HEK293 (cell line): ENCODE measurements around the gene FAM13B.

Source experiments
- CTCF ChIA-PET: fragments of 350-600 bp; formaldehyde crosslinking; extraction: SDS; loops from one replicate; lab custom pipeline; 2021; ENCODE audit warnings: antibody characterized with exemption; lab: Yijun Ruan, JAX
- POLR2A ChIA-PET: fragments of 300-600 bp; formaldehyde crosslinking; extraction: SDS; loops from one replicate; lab custom pipeline; 2020; ENCODE audit warnings: antibody characterized with exemption, inconsistent platforms; lab: Yijun Ruan, JAX
- H3K27ac ChIP-seq: fragments of 200-500 bp; sonication (Bioruptor generic); 2 replicates; pipeline ENCODE4 v1.5.1; 2014; ENCODE audit warnings: low read depth, low read length, control low read depth, inconsistent platforms; ENCODE audit errors: extremely low read depth
- H3K36me3 ChIP-seq, 2 experiments: fragments of 200-500 bp in 1 of 2; sonication (Bioruptor generic) in 1 of 2; 1 replicate in 1 of 2; 2 replicates in 1 of 2; pipeline ENCODE4 v1.5.1; 2014 to 2017; ENCODE audit warnings: inconsistent platforms in 2 of 2, low read length in 2 of 2; ENCODE audit not compliant: control insufficient read depth in 2 of 2, insufficient read depth in 1 of 2
- H3K4me1 ChIP-seq: fragments of 200-500 bp; sonication (Bioruptor generic); 2 replicates; pipeline ENCODE4 v1.5.1; 2014; ENCODE audit warnings: mild to moderate bottlenecking, low read length, inconsistent platforms; ENCODE audit not compliant: control insufficient read depth, insufficient read depth
- H3K4me3 ChIP-seq: 2 replicates; pipeline ENCODE4 v1.5.1; 2011; ENCODE audit warnings: low read depth, mild to moderate bottlenecking, control low read depth, low read length, moderate library complexity
- H3K9me3 ChIP-seq: fragments of 200-500 bp; sonication (Bioruptor generic); 2 replicates; pipeline ENCODE4 v1.5.1; 2014; ENCODE audit warnings: low read depth, low read length, inconsistent platforms; ENCODE audit not compliant: control insufficient read depth, insufficient read depth
- ELK4 ChIP-seq: IDR thresholded peaks from 2 replicates; pipeline ENCODE4 v1.6.1; 2011; ENCODE audit warnings: mild to moderate bottlenecking, low read depth, low read length, borderline replicate concordance
- PRDM1 ChIP-seq: fragments of 450-650 bp; formaldehyde crosslinking; IDR thresholded peaks from 2 replicates; pipeline ENCODE4; 2016; ENCODE audit warnings: missing biosample characterization, missing genetic modification characterization
- PRDM4 ChIP-seq: fragments of 450-650 bp; formaldehyde crosslinking; IDR thresholded peaks from 2 replicates; pipeline ENCODE4 v1.5.1; 2017; ENCODE audit warnings: missing biosample characterization, missing genetic modification characterization
- SALL2 ChIP-seq: fragments of 450-650 bp; formaldehyde crosslinking; IDR thresholded peaks from 2 replicates; pipeline ENCODE4 v1.5.0; 2017; ENCODE audit warnings: missing biosample characterization, mild to moderate bottlenecking, missing genetic modification characterization, borderline replicate concordance
- SP2 ChIP-seq: fragments of 450-650 bp; formaldehyde crosslinking; IDR thresholded peaks from 2 replicates; pipeline ENCODE4 v1.5.1; 2016; ENCODE audit warnings: missing biosample characterization, missing genetic modification characterization
- SP3 ChIP-seq: fragments of 450-650 bp; formaldehyde crosslinking; IDR thresholded peaks from 2 replicates; pipeline ENCODE4 v1.5.1; 2016; ENCODE audit warnings: missing biosample characterization, missing genetic modification characterization
- ZBTB1 ChIP-seq: fragments of 450-650 bp; formaldehyde crosslinking; IDR thresholded peaks from 2 replicates; pipeline ENCODE4 v1.5.1; 2016; ENCODE audit warnings: missing biosample characterization, missing genetic modification characterization
- ZBTB6 ChIP-seq: fragments of 450-650 bp; formaldehyde crosslinking; IDR thresholded peaks from 2 replicates; pipeline ENCODE4 v1.5.1; 2017; ENCODE audit warnings: missing biosample characterization, missing genetic modification characterization
- ZNF132 ChIP-seq: fragments of 450-650 bp; formaldehyde crosslinking; IDR thresholded peaks from 2 replicates; pipeline ENCODE4 v1.5.1; 2017; ENCODE audit warnings: missing biosample characterization, missing genetic modification characterization, borderline replicate concordance
- ZNF133 ChIP-seq: fragments of 450-650 bp; formaldehyde crosslinking; IDR thresholded peaks from 2 replicates; pipeline ENCODE4 v1.5.1; 2016; ENCODE audit warnings: missing biosample characterization, missing genetic modification characterization
- ZNF157 ChIP-seq: fragments of 450-650 bp; formaldehyde crosslinking; IDR thresholded peaks from 2 replicates; pipeline ENCODE4 v1.5.1; 2016; ENCODE audit warnings: missing biosample characterization, missing genetic modification characterization
- ZNF169 ChIP-seq: fragments of 450-650 bp; formaldehyde crosslinking; IDR thresholded peaks from 2 replicates; pipeline ENCODE4 v1.5.1; 2016; ENCODE audit warnings: missing biosample characterization, missing genetic modification characterization
- ZNF19 ChIP-seq: fragments of 450-650 bp; formaldehyde crosslinking; IDR thresholded peaks from 2 replicates; pipeline ENCODE4; 2016; ENCODE audit warnings: missing biosample characterization, missing genetic modification characterization, low read depth
- ZNF202 ChIP-seq: fragments of 450-650 bp; formaldehyde crosslinking; IDR thresholded peaks from 2 replicates; pipeline ENCODE4 v1.5.1; 2016; ENCODE audit warnings: missing biosample characterization, missing genetic modification characterization, borderline replicate concordance
- ZNF362 ChIP-seq: fragments of 450-650 bp; formaldehyde crosslinking; IDR thresholded peaks from 2 replicates; pipeline ENCODE4 v1.5.1; 2016; ENCODE audit warnings: missing biosample characterization, missing genetic modification characterization
- ZNF366 ChIP-seq: fragments of 450-650 bp; formaldehyde crosslinking; conservative IDR thresholded peaks from 2 replicates; pipeline ENCODE4 v1.5.1; 2016; ENCODE audit warnings: missing biosample characterization, missing genetic modification characterization
- ZNF398 ChIP-seq: fragments of 450-650 bp; formaldehyde crosslinking; IDR thresholded peaks from 2 replicates; pipeline ENCODE4 v1.5.1; 2017; ENCODE audit warnings: missing biosample characterization, missing genetic modification characterization
- ZNF433 ChIP-seq: fragments of 450-650 bp; formaldehyde crosslinking; IDR thresholded peaks from 2 replicates; pipeline ENCODE4 v1.5.1; 2016; ENCODE audit warnings: missing biosample characterization, missing genetic modification characterization, low read depth
- ZNF501 ChIP-seq: fragments of 450-650 bp; formaldehyde crosslinking; IDR thresholded peaks from 2 replicates; pipeline ENCODE4 v1.5.1; 2016; ENCODE audit warnings: missing biosample characterization, missing genetic modification characterization
- ZNF585B ChIP-seq: fragments of 450-650 bp; formaldehyde crosslinking; IDR thresholded peaks from 2 replicates; pipeline ENCODE4 v1.5.1; 2016; ENCODE audit warnings: missing biosample characterization, missing genetic modification characterization
- ZNF610 ChIP-seq: fragments of 450-650 bp; formaldehyde crosslinking; IDR thresholded peaks from 2 replicates; pipeline ENCODE4 v1.5.1; 2016; ENCODE audit warnings: missing biosample characterization, missing genetic modification characterization, borderline replicate concordance
- ZNF626 ChIP-seq: fragments of 450-650 bp; sonication (Bioruptor Pico); formaldehyde crosslinking; IDR thresholded peaks from 2 replicates; pipeline ENCODE4 v1.5.1; 2018; ENCODE audit warnings: missing biosample characterization, missing genetic modification characterization, inconsistent platforms
- ZNF639 ChIP-seq: fragments of 450-650 bp; formaldehyde crosslinking; IDR thresholded peaks from 2 replicates; pipeline ENCODE4 v1.5.1; 2016; ENCODE audit warnings: missing biosample characterization, missing genetic modification characterization
- ZNF660 ChIP-seq: fragments of 450-650 bp; IDR thresholded peaks from 2 replicates; pipeline ENCODE4 v1.5.1; 2018; ENCODE audit warnings: missing biosample characterization, mild to moderate bottlenecking, missing genetic modification characterization
- ZNF768 ChIP-seq: fragments of 450-650 bp; formaldehyde crosslinking; IDR thresholded peaks from 2 replicates; pipeline ENCODE4 v1.5.1; 2018; ENCODE audit warnings: missing biosample characterization, mild to moderate bottlenecking, missing genetic modification characterization
- ZNF777 ChIP-seq: fragments of 450-650 bp; formaldehyde crosslinking; IDR thresholded peaks from 2 replicates; pipeline ENCODE4 v1.5.1; 2017; ENCODE audit warnings: missing biosample characterization, missing genetic modification characterization, borderline replicate concordance
- ZNF837 ChIP-seq: fragments of 450-650 bp; formaldehyde crosslinking; IDR thresholded peaks from 2 replicates; pipeline ENCODE4 v1.5.1; 2016; ENCODE audit warnings: missing biosample characterization, missing genetic modification characterization

The FAM13B gene

GRCh38 chr5:138078006-138078643, 45.2 kb upstream of the FAM13B start (continued):
- TF ChIP-seq ZNF768 (tag by site-specific recombination) (no peak), ZNF501 (tag by site-specific recombination) (no peak)

GRCh38 chr5:138077064-138077696, 44.3 kb upstream of the FAM13B start:
- POLR2A ChIA-PET, result no interaction called here
- Histone ChIP-seq H3K4me1 (no peaks in the 10 kb centered on the region), H3K4me3 (no peak overlapping the region), H3K9me3 (no peaks in the 10 kb centered on the region), H3K27ac (no peak overlapping the region), H3K36me3 (no peaks in the 10 kb centered on the region)
- CTCF ChIA-PET, result interaction anchor here (0.5 to 6.5 kb wide), 56 partner anchors 8 to 886 kb away, joined by 3 to 96 read pairs (median 4); partner anchors contain the start of genes BRD8 and NME5
- TF ChIP-seq ZNF132, result no peak
- TF ChIP-seq PRDM4 (tag by site-specific recombination), result no peak
- no peak for TF ChIP-seq ZNF157 (tag by site-specific recombination)
- TF ChIP-seq ZNF639 (tag by site-specific recombination), result no peak
- TF ChIP-seq ZNF660 (tag by site-specific recombination), result 0 out of 2 replicates have a peak, but pooled peaks have one; percentile 71
- no peak for TF ChIP-seq ELK4
- no peak for TF ChIP-seq ZNF777 (tag by site-specific recombination)
- TF ChIP-seq ZNF398 (tag by site-specific recombination), result no peak
- no peak for TF ChIP-seq SP2 (tag by site-specific recombination)
- TF ChIP-seq ZNF433 (tag by site-specific recombination), result no peak
- no peak for TF ChIP-seq ZNF202 (tag by site-specific recombination)
- TF ChIP-seq ZNF610, result no peak
- TF ChIP-seq ZNF585B, result no peak
- TF ChIP-seq ZNF626 (tag by site-specific recombination), result no peak
- TF ChIP-seq ZNF133 (tag by site-specific recombination), result no peak
- 0 out of 2 replicates have a peak, but pooled peaks have one; percentile 16 for TF ChIP-seq PRDM1
- no peak for TF ChIP-seq SALL2 (tag by site-specific recombination)
- no peak for TF ChIP-seq ZBTB6 (tag by site-specific recombination)
- no peak for TF ChIP-seq ZNF169 (tag by site-specific recombination)
- TF ChIP-seq ZBTB1, result no peak
- TF ChIP-seq ZNF362 (tag by site-specific recombination), result no peak
- TF ChIP-seq SP3 (tag by site-specific recombination), result no peak
- TF ChIP-seq ZNF837, result no peak
- TF ChIP-seq ZNF366 (tag by site-specific recombination), result peak; percentile 62
- TF ChIP-seq ZNF19, result no peak
